Adrenal gland (tissue), 12 donors: ENCODE measurements around the gene POLR1F. TPM values are rescaled to one million over a fixed set of nuclear protein-coding genes. Genes with fewer than 3 reads are reported as not detected.

Experiments used
- DNase-seq, 7 donors: peaks; one replicate each; pipeline ENCODE4 v3.0.0-alpha.2; 2019 to 2020
- H3K27ac ChIP-seq, 5 donors: fragments of 200-600 bp; sonication (generic) in 4 of 5; 1 replicate in 3 of 5; 2 replicates in 2 of 5; pipeline versions ENCODE4 v1.5.1 to v1.8.0; 2016 to 2020; ENCODE audit warnings: mild to moderate bottlenecking in 1 of 5
- H3K27me3 ChIP-seq: fragments of 200-600 bp; 2 replicates; pipeline ENCODE4 v1.8.0; 2021
- H3K36me3 ChIP-seq, 2 donors: fragments of 200-600 bp; replicated peaks in 1 of 2; 1 replicate in 1 of 2; 2 replicates in 1 of 2; pipeline versions ENCODE4 v1.5.1 to v1.8.0; 2018 to 2022
- H3K4me1 ChIP-seq, 2 donors: fragments of 200-600 bp; replicated peaks in 1 of 2; 1 replicate in 1 of 2; 2 replicates in 1 of 2; pipeline versions ENCODE4 v1.5.1 to v1.8.0; 2018 to 2021
- H3K4me3 ChIP-seq, 4 donors: fragments of 200-600 bp; sonication (generic) in 3 of 4; one replicate each; pipeline ENCODE4 v1.5.1; 2016 to 2018
- H3K9me3 ChIP-seq, 3 donors: fragments of 200-600 bp; sonication (generic) in 1 of 3; replicated peaks in 1 of 3; 1 replicate in 2 of 3; 2 replicates in 1 of 3; pipeline versions ENCODE4 v1.5.1 to v1.8.0; 2016 to 2021
- CTCF ChIP-seq, 6 experiments: fragments of 450-650 bp in 4 of 6; fragments of 200-600 bp in 2 of 6; sonication (generic) in 1 of 6; IDR thresholded peaks; 1 replicate in 5 of 6; 2 replicates in 1 of 6; pipeline versions ENCODE4 v1.5.1 to v1.8.0; 2016 to 2021; ENCODE audit warnings: antibody characterized with exemption in 6 of 6, mild to moderate bottlenecking in 2 of 6, moderate library complexity in 1 of 6
- POLR2A ChIP-seq, 2 donors: fragments of 450-650 bp; IDR thresholded peaks; one replicate each; pipeline ENCODE4 v1.6.1; 2017; ENCODE audit warnings: antibody characterized with exemption in 2 of 2, mild to moderate bottlenecking in 2 of 2, moderate library complexity in 1 of 2
- WGBS, 4 donors: extraction: QIAGEN DNeasy Blood & Tissue Kit in 2 of 4; methylation state at CpG; one replicate each; pipeline versions ENCODE4 v1.1.5 to v1.1.7; 2013 to 2017; 5-methylcytosine and 5-hydroxymethylcytosine counted together
- intact Hi-C, 2 donors: fragments of 100-400 bp; cut with DNase I; formaldehyde crosslinking; loops; one replicate each; pipeline versions ENCODE4 v1.14.1 to v1.15.0; 2022 to 2023
- microRNA-seq, 3 donors: library from miRNA; unstranded; fragments of <30 nt; microRNA quantifications; one replicate each; pipeline ENCODE4, GENCODE V29; 2017 to 2020
- polyA plus RNA-seq, 3 donors: library from polyadenylated mRNA; stranded (reverse); fragments of 200-250 nt in 2 of 3; fragments of 350-450 nt in 1 of 3; fragmentation: Illumina TruSeq in 1 of 3; extraction: RNeasy Lipid Tissue Mini Kit (QIAGEN cat#74804) in 1 of 3; gene quantifications; one replicate each; pipeline ENCODE4 v1.2.3, GENCODE V29; 2013 to 2014
- small RNA-seq, 2 donors: library from RNA; depleted of rRNA; stranded (forward); fragments of <200 nt; gene quantifications; one replicate each; pipeline ENCODE3, GENCODE V24; 2016
- total RNA-seq, 9 donors: library from RNA; depleted of rRNA in 4 of 9; stranded (reverse); fragments of >200 nt in 4 of 9; fragments of 120-200 nt in 1 of 9; fragmentation: NEBNext Ultra II Directional in 1 of 9; extraction: Animal tissue kit (Norgen Biotek cat#: 25700) in 1 of 9; gene quantifications; one replicate each; pipeline versions ENCODE4 v1.1.0 to v1.2.4, GENCODE V29; 2013 to 2023
- donor health status: healthy with polysubstance abuse.
- donor health status: Bipolar disorder and iron deficiency.
- donor health status: DM: yes; HTN: yes; CAD: no.
- donor health status: DM: no; HTN: no; CAD: no.
- donor health status: DM: no; HTN: no; CAD: no.
- donor health status: DM: yes; HTN: yes; CAD: no.

The POLR1F gene
- total and polyA plus RNA-seq, 12 donors, result 6.9 to 27.9 (median 12.3) TPM

DNA sequence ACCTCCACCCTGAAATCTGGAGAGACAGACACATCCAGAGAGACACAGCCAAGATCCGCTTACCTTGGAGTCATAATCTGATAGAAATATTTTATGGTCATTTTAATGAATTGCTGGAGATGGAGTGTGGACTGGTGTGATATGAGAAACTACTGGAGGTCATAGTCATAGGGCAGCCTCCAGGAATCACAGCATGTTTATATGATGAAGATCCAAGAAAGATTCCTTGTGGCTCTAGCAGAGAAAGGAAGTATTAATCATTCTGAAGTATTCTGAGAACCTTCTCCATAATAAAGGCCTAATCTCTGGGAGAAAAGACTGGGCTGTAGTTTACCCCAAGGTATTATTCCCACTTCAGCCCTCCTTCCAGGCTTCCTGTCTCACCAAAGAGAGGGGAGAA is 38.0 kb downstream of the POLR1F start:
- TF ChIP-seq CTCF (IDR thresholded peaks at IDR 0.05), result no peak
- no peak for TF ChIP-seq POLR2A (IDR thresholded peaks at IDR 0.05)
- Histone ChIP-seq H3K36me3 (no peaks in the 10 kb centered on the region), H3K27ac (no peak overlapping the region), H3K27me3 (no peaks in the 10 kb centered on the region), H3K4me3 (no peak overlapping the region), H3K9me3 (no peaks in the 10 kb centered on the region), H3K4me1 (no peaks in the 10 kb centered on the region)
- no peak for DNase-seq
- intact Hi-C loops, result no loop called here
- WGBS, 4 donors, result 75 to 94% (median 88%) methylated on average over 1 of the region's 1 CpG

DNA sequence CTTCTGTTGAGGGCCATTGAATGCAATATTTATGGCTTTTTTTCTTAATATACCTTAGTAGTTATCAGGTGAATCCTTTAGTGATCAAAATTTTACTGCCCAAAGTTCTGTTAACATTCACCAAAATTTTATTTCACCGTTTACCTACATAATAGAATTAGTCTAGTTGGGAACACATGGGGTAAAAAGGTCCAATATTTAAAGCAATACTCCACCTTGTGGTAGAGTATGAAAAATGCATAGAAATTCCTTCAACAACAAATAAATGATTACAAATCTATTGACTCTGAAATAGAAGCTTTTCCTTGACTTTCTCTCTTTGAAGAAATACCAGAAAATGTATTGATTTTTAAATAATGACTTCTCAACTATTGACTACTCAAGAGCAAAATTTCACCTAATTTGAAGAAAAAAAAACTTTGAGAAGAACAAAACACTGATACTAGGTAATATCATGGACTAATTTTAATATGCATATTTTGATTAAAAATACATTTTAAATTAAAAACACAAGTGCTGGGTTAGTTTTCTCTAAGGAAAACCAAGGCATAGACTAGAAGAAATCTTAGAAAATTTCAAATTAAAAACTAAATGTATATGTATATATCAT is 43.3 kb downstream of the POLR1F start:
- Histone ChIP-seq H3K36me3 (no peaks in the 10 kb centered on the region), H3K9me3 (no peaks in the 10 kb centered on the region), H3K27ac (no peak overlapping the region), H3K27me3 (no peaks in the 10 kb centered on the region), H3K4me1 (no peaks in the 10 kb centered on the region), H3K4me3 (no peak overlapping the region)
- DNase-seq, result no peak
- TF ChIP-seq POLR2A (IDR thresholded peaks at IDR 0.05) (no peak), CTCF (IDR thresholded peaks at IDR 0.05) (peak; percentile 36 to 63 (median 50))
- WGBS, 4 donors, result 0 to 15% (median 7%) methylated on average over 1 of the region's 1 CpG
- intact Hi-C loops, result no loop called here

DNA sequence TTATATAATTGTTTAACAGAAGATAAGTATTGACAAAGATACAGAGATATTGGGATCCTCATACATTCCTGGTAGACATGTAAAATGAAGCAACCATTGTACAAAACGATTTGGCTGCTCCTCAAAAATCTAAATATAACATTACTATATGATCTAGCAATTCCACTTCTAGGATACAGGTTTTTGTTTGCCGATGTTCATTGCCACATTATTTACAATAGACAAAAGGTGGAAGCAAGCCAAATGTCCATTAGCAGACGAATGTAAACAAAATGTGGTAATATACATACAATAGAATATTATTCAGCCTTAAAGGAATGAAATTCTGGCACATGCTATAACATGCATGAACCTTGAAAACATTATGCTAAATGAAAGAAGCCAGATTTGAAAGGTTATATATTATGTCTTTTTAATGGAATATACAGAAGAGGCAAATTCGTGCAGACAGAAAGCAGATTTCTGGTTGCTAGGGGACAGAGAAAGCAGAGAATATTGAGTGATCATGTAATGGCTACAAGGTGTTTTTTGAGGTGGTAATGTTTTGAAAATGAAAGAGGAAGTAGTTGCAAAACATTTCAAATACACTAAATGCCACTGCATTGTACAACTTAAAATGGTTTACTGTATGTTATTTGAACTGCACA is 44.9 kb downstream of the POLR1F start:
- Histone ChIP-seq H3K4me3 (no peak overlapping the region), H3K4me1 (no peaks in the 10 kb centered on the region), H3K9me3 (no peaks in the 10 kb centered on the region), H3K27me3 (no peaks in the 10 kb centered on the region), H3K27ac (no peak overlapping the region), H3K36me3 (no peaks in the 10 kb centered on the region)
- 42 to 62% (median 58%) methylated on average over 4 of the region's 4 CpGs for WGBS, 4 donors
- TF ChIP-seq POLR2A (IDR thresholded peaks at IDR 0.05) (no peak), CTCF (IDR thresholded peaks at IDR 0.05) (no peak)
- intact Hi-C loops, result no loop called here
- no peak for DNase-seq

DNA sequence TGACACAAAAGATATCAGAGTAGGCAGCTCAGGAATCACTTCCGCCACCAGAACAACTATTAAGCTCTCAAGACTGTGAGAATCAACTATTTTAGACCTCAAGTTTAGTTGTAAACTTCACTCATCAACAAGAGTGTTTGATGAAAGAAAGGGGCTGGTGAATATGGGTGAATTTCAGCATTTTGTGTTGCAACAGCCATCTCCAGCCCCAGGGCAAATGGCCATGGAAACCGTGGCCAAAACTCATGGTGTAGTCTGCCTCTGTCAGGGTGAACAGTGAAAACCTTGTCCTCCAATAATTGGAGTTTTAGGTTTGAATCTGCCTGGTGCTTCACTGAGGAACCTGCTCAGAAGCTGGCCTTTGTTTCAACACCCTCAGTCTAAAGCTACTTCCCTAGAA is 60.0 kb downstream of the POLR1F start:
- Histone ChIP-seq H3K36me3 (no peaks in the 10 kb centered on the region), H3K27ac (no peak overlapping the region), H3K27me3 (no peaks in the 10 kb centered on the region), H3K4me3 (no peak overlapping the region), H3K9me3 (no peaks in the 10 kb centered on the region), H3K4me1 (no peaks in the 10 kb centered on the region)
- 67 to 80% (median 72%) methylated on average over 2 of the region's 2 CpGs for WGBS, 4 donors
- no peak for TF ChIP-seq CTCF (IDR thresholded peaks at IDR 0.05)
- TF ChIP-seq POLR2A (IDR thresholded peaks at IDR 0.05), result no peak
- intact Hi-C loops, result no loop called here
- no peak for DNase-seq

Small RNAs within 50 kb of the gene (microRNA-seq; reads per million reads assigned to microRNA genes)
- 0 to 0.45 (median 0) reads per million in 3 donors for gene MIR3146

Small RNAs within 50 kb of the gene (small RNA-seq; reads per million reads assigned to genes)
- 0 reads per million in 2 donors for gene MIR3146

Other genes starting within 250 kb of the POLR1F start
- gene TMEM196, start 64.6 kb upstream of the POLR1F start, total RNA-seq, result 1 to 10 TPM in 1 of 9 donors, under 1 TPM in 7, not detected in 1; 0.06 to 1.1 (median 0.11) TPM
- under 1 TPM; 0.16 to 0.46 (median 0.34) TPM for gene TMEM196, start 64.6 kb upstream of the POLR1F start, polyA plus RNA-seq